Neural progenitor cell (in vitro differentiated cells): Measurements from ENCODE around the gene NOS1AP.

Experiments used
- CTCF ChIP-seq: fragments of 200-600 bp; sonication (generic); IDR thresholded peaks from 2 replicates; pipeline ENCODE4 v1.5.1; 2017; ENCODE audit warnings: antibody characterized with exemption, mild to moderate bottlenecking
- EZH2 ChIP-seq: fragments of 200-600 bp; sonication (generic); IDR thresholded peaks from 2 replicates; pipeline ENCODE4 v1.6.1; 2017; ENCODE audit warnings: antibody characterized with exemption, mild to moderate bottlenecking, moderate library complexity

- TF ChIP-seq CTCF (no peak), EZH2 (no peak)
Measured at GRCh38 chr1:162376691-162377090, 307.2 kb downstream of the NOS1AP start, which contains the start of gene SPATA46.
